SK-N-SH (cell line): ENCODE measurements around the gene MROH7. TPM values are rescaled to one million over a fixed set of nuclear protein-coding genes. Genes with fewer than 3 reads are reported as not detected.

Source experiments
- CTCF ChIA-PET: fragments of 300-600, 350-600 bp; formaldehyde crosslinking; extraction: SDS; loops from one replicate; lab custom pipeline; 2021; lab: Yijun Ruan, JAX
- POLR2A ChIA-PET: fragments of 350-600 bp; sonication (Branson Sonifier 250); formaldehyde crosslinking; extraction: SDS; loops from one replicate; lab custom pipeline; 2020; ENCODE audit warnings: antibody characterized with exemption, inconsistent platforms; lab: Yijun Ruan, JAX
- DNase-seq: peaks from one replicate; pipeline ENCODE4 v3.0.0; 2012
- H2AFZ ChIP-seq: fragments of 200-600 bp; sonication (generic); 2 replicates; pipeline ENCODE4 v1.8.1; 2016; ENCODE audit warnings: antibody characterized with exemption, mild to moderate bottlenecking, low read depth
- H3F3A ChIP-seq: fragments of 200-600 bp; sonication (generic); replicated peaks from 2 replicates; pipeline ENCODE3; 2016; ENCODE audit warnings: antibody characterized with exemption, mild to moderate bottlenecking; ENCODE audit not compliant: insufficient read depth
- H3K27ac ChIP-seq, 2 experiments: fragments of 200-500 bp in 1 of 2; fragments of 200-600 bp in 1 of 2; sonication (Bioruptor generic) in 1 of 2; sonication (generic), shearing (Covaris generic) in 1 of 2; 2 replicates each; pipeline versions ENCODE4 v1.5.1 to v1.6.1; 2014 to 2016; ENCODE audit warnings: low read depth in 2 of 2, inconsistent platforms in 1 of 2, low read length in 1 of 2, mild to moderate bottlenecking in 1 of 2, mixed read lengths in 1 of 2
- H3K27me3 ChIP-seq: fragments of 200-600 bp; sonication (generic), shearing (Covaris generic); 2 replicates; pipeline ENCODE4 v1.6.1; 2016; ENCODE audit warnings: mixed run types; ENCODE audit not compliant: insufficient read depth
- H3K36me3 ChIP-seq, 2 experiments: fragments of 200-500 bp in 1 of 2; fragments of 200-600 bp in 1 of 2; sonication (Bioruptor generic) in 1 of 2; sonication (generic) in 1 of 2; replicated peaks in 1 of 2; 2 replicates each; pipeline versions ENCODE3 to v1.5.1; 2014 to 2016; ENCODE audit warnings: low read length in 1 of 2, mild to moderate bottlenecking in 1 of 2; ENCODE audit not compliant: insufficient read depth in 2 of 2, control insufficient read depth in 1 of 2
- H3K4me1 ChIP-seq, 2 experiments: fragments of 200-500 bp in 1 of 2; fragments of 200-600 bp in 1 of 2; sonication (Bioruptor generic) in 1 of 2; sonication (generic), shearing (Covaris generic) in 1 of 2; 2 replicates each; pipeline versions ENCODE4 v1.5.1 to v1.6.1; 2014 to 2016; ENCODE audit warnings: low read depth in 1 of 2, low read length in 1 of 2, mixed run types in 1 of 2; ENCODE audit not compliant: insufficient read depth in 2 of 2, control insufficient read depth in 1 of 2
- H3K4me2 ChIP-seq: fragments of 200-600 bp; sonication (generic), shearing (Covaris generic); 2 replicates; pipeline ENCODE4 v1.6.1; 2017; ENCODE audit warnings: mixed run types
- H3K4me3 ChIP-seq, 2 experiments: fragments of 200-500 bp in 1 of 2; fragments of 200-600 bp in 1 of 2; sonication (Bioruptor generic) in 1 of 2; sonication (generic), shearing (Covaris generic) in 1 of 2; 2 replicates each; pipeline versions ENCODE4 v1.5.1 to v1.8.1; 2014 to 2016; ENCODE audit warnings: low read depth in 2 of 2, inconsistent platforms in 1 of 2, low read length in 1 of 2, mild to moderate bottlenecking in 1 of 2, mixed read lengths in 1 of 2, moderate library complexity in 1 of 2
- H3K79me2 ChIP-seq: fragments of 200-600 bp; sonication (generic); 2 replicates; pipeline ENCODE4 v1.8.1; 2017; ENCODE audit warnings: mild to moderate bottlenecking; ENCODE audit not compliant: insufficient read depth
- H3K9ac ChIP-seq: fragments of 200-600 bp; sonication (generic); 2 replicates; pipeline ENCODE4 v1.6.1; 2017; ENCODE audit warnings: mixed run types
- H3K9me2 ChIP-seq: fragments of 200-600 bp; sonication (generic); 2 replicates; pipeline ENCODE4 v1.6.1; 2017; ENCODE audit warnings: mixed run types
- H3K9me3 ChIP-seq: fragments of 200-600 bp; sonication (generic); 2 replicates; pipeline ENCODE4 v1.6.1; 2017; ENCODE audit warnings: mixed run types, mild to moderate bottlenecking, moderate library complexity
- H4K20me1 ChIP-seq: fragments of 200-600 bp; sonication (generic); 2 replicates; pipeline ENCODE4 v1.6.1; 2017; ENCODE audit warnings: mild to moderate bottlenecking, mixed run types; ENCODE audit not compliant: insufficient read depth
- CHD2 ChIP-seq: fragments of 150-350 bp; IDR thresholded peaks from 2 replicates; pipeline ENCODE4 v1.6.1; 2018; ENCODE audit warnings: low read length; ENCODE audit not compliant: partially characterized antibody
- CTCF ChIP-seq: fragments of 200-600 bp; sonication (generic); IDR thresholded peaks from 2 replicates; pipeline ENCODE4 v1.6.1; 2017; ENCODE audit warnings: antibody characterized with exemption, mild to moderate bottlenecking, moderate library complexity
- EP300 ChIP-seq, 2 experiments: IDR thresholded peaks; 2 replicates each; pipeline versions ENCODE4 v1.4.0 to v1.6.1; 2012; ENCODE audit warnings: borderline replicate concordance in 1 of 2, low read depth in 1 of 2, low read length in 1 of 2
- EZH2phosphoT487 ChIP-seq: fragments of 200-600 bp; sonication (generic); IDR thresholded peaks from 2 replicates; pipeline ENCODE4 v1.6.1; 2017; ENCODE audit warnings: low read depth, mixed run types, mild to moderate bottlenecking, antibody characterized with exemption, moderate library complexity, borderline replicate concordance
- FOXJ3 ChIP-seq: sonication (generic); formaldehyde crosslinking; IDR thresholded peaks from 2 replicates; pipeline ENCODE4 v1.5.1; 2020; ENCODE audit warnings: mild to moderate bottlenecking, missing genetic modification reagents
- FOXM1 ChIP-seq: IDR thresholded peaks from 2 replicates; pipeline ENCODE4 v1.4.0; 2012; ENCODE audit warnings: low read depth, mild to moderate bottlenecking
- GABPA ChIP-seq: IDR thresholded peaks from 2 replicates; pipeline ENCODE4 v1.4.0; 2012; ENCODE audit warnings: low read depth, mild to moderate bottlenecking
- IRF3 ChIP-seq: fragments of 150-350 bp; IDR thresholded peaks from 2 replicates; pipeline ENCODE4 v1.6.1; 2016; ENCODE audit warnings: mild to moderate bottlenecking, low read depth, low read length
- JUND ChIP-seq: IDR thresholded peaks from 2 replicates; pipeline ENCODE4 v1.4.0; 2012
- MEF2A ChIP-seq: IDR thresholded peaks from 2 replicates; pipeline ENCODE4 v1.4.0; 2012; ENCODE audit warnings: low read depth, borderline replicate concordance
- MXI1 ChIP-seq: IDR thresholded peaks from 2 replicates; pipeline ENCODE4 v1.6.1; 2012; ENCODE audit warnings: mild to moderate bottlenecking, low read depth, low read length, improper control_type of control experiment
- NFIC ChIP-seq: IDR thresholded peaks from 2 replicates; pipeline ENCODE4 v1.4.0; 2012; ENCODE audit warnings: borderline replicate concordance
- PBX3 ChIP-seq: IDR thresholded peaks from 2 replicates; pipeline ENCODE4; 2012
- POLR2AphosphoS5 ChIP-seq: IDR thresholded peaks from 2 replicates; pipeline ENCODE4 v1.6.1; 2012; ENCODE audit warnings: low read depth, low read length
- RFX5 ChIP-seq: IDR thresholded peaks from 2 replicates; pipeline ENCODE4 v1.6.1; 2012; ENCODE audit warnings: mild to moderate bottlenecking, improper control_type of control experiment, low read length
- RXRA ChIP-seq: IDR thresholded peaks from 2 replicates; pipeline ENCODE4 v1.4.0; 2012; ENCODE audit warnings: low read depth, mild to moderate bottlenecking, borderline replicate concordance
- SIN3A ChIP-seq: IDR thresholded peaks from 2 replicates; pipeline ENCODE4 v1.6.1; 2012; ENCODE audit warnings: low read depth, mild to moderate bottlenecking, low read length, moderate library complexity, borderline replicate concordance
- TCF12 ChIP-seq: IDR thresholded peaks from 2 replicates; pipeline ENCODE4 v1.4.0; 2012
- TEAD4 ChIP-seq: IDR thresholded peaks from 2 replicates; pipeline ENCODE4 v1.4.0; 2012; ENCODE audit warnings: mild to moderate bottlenecking, borderline replicate concordance; ENCODE audit not compliant: insufficient read depth
- USF1 ChIP-seq: IDR thresholded peaks from 2 replicates; pipeline ENCODE4 v1.4.0; 2012; ENCODE audit warnings: low read depth, borderline replicate concordance
- WGBS: methylation state at CpG from one replicate; pipeline ENCODE4 v1.1.6; 2017; ENCODE audit warnings: low lambda C conversion rate; 5-methylcytosine and 5-hydroxymethylcytosine counted together
- polyA plus RNA-seq, 3 experiments: library from polyadenylated mRNA; depleted of rRNA; stranded (reverse); fragments of >200 nt; gene quantifications; 2 replicates each; pipeline ENCODE4 v1.2.3, GENCODE V29; 2012

Gene MROH7
- polyA plus RNA-seq, 1 of the 3 experiments (the other 2 are of a cell fraction): 0.51 TPM

GRCh38 chr1:54683453-54683852, 41.9 kb downstream of the MROH7 start:
- Histone ChIP-seq H3K9ac (no peak overlapping the region), H4K20me1 (no peaks in the 10 kb centered on the region), H3K27ac (no peak overlapping the region), H3K4me2 (no peak overlapping the region), H3K4me3 (no peak overlapping the region), H3K9me2 (no peaks in the 10 kb centered on the region), H3K9me3 (no peaks in the 10 kb centered on the region), H2AFZ (no peak overlapping the region), H3K79me2 (no peaks in the 10 kb centered on the region), H3K27me3 (no peaks in the 10 kb centered on the region), H3K4me1 (no peaks in the 10 kb centered on the region; a peak in 1 of 4 replicates), H3K36me3 (no peaks in the 10 kb centered on the region), H3F3A (no peaks in the 10 kb centered on the region)
- POLR2A ChIA-PET: no interaction called here
- no peak for DNase-seq
- WGBS: 66% methylated on average over 6 of the region's 6 CpGs
- TF ChIP-seq EP300 (IDR thresholded peaks at IDR 0.05; ENCODE audit: borderline replicate concordance in 1 of 2, low read depth in 1 of 2, low read length in 1 of 2): no peak
- no peak for TF ChIP-seq FOXM1
- TF ChIP-seq PBX3: no peak
- TF ChIP-seq JUND: no peak
- TF ChIP-seq NFIC: no peak
- no peak for TF ChIP-seq SIN3A
- no peak for TF ChIP-seq MXI1
- no peak for TF ChIP-seq FOXJ3 (CRISPR knock-in tag)
- no peak for TF ChIP-seq RFX5
- TF ChIP-seq EZH2phosphoT487: no peak
- no peak for TF ChIP-seq TCF12
- TF ChIP-seq USF1: no peak
- CTCF ChIA-PET: interaction anchor here (1.2 kb wide), 1 partner anchor 11 kb away, joined by 3 read pairs; no protein-coding TSS in a partner anchor

- CTCF ChIA-PET: interaction anchor here (1.1 to 1.6 kb wide), 2 partner anchors 12 to 27 kb away, joined by 4 to 5 read pairs; no protein-coding TSS in a partner anchor
- 40% methylated on average over 1 of the region's 4 CpGs for WGBS
- Histone ChIP-seq H3K4me1 (no peaks in the 10 kb centered on the region; a peak in 1 of 4 replicates), H3K9me2 (no peaks in the 10 kb centered on the region), H3K9me3 (no peaks in the 10 kb centered on the region), H3K4me3 (no peak overlapping the region), H3K27ac (no peak overlapping the region), H2AFZ (no peak overlapping the region), H3K36me3 (no peaks in the 10 kb centered on the region), H3K4me2 (no peak overlapping the region), H3K9ac (no peak overlapping the region), H3K79me2 (no peaks in the 10 kb centered on the region), H3K27me3 (no peaks in the 10 kb centered on the region), H4K20me1 (no peaks in the 10 kb centered on the region), H3F3A (no peaks in the 10 kb centered on the region)
- POLR2A ChIA-PET: no interaction called here
- no peak for DNase-seq
- no peak for TF ChIP-seq CTCF
- TF ChIP-seq GABPA: no peak
- no peak for TF ChIP-seq POLR2AphosphoS5
- no peak for TF ChIP-seq CHD2
- TF ChIP-seq TEAD4: no peak
- no peak for TF ChIP-seq USF1
- no peak for TF ChIP-seq SIN3A
- no peak for TF ChIP-seq FOXM1
- no peak for TF ChIP-seq RXRA
- TF ChIP-seq IRF3: no peak
- TF ChIP-seq NFIC: no peak
- no peak for TF ChIP-seq MEF2A
Measured at GRCh38 chr1:54685335-54685905, 43.8 kb downstream of the MROH7 start.
